Endothelial cell of umbilical vein (primary cell): ENCODE data around the gene DEFB113. TPM values are rescaled to one million over a fixed set of nuclear protein-coding genes. Genes with fewer than 3 reads are reported as not detected.

Source experiments
- BruUV-seq: library from RNA; stranded (reverse); fragments of 400-500 nt; replicated peaks from 2 replicates; lab custom pipeline; 2021; lab: Mats Ljungman, UMichigan
- CTCF ChIA-PET: fragments of 300-600, 350-600 bp; sonication (Branson Sonifier 250); formaldehyde crosslinking; loops from one replicate; lab custom pipeline; 2021; ENCODE audit warnings: antibody characterized with exemption, inconsistent platforms; lab: Charles Lee
- POLR2A ChIA-PET: fragments of 300-600, 350-600 bp; sonication (Branson Sonifier 250); formaldehyde crosslinking; loops from one replicate; lab custom pipeline; 2021; ENCODE audit warnings: antibody characterized with exemption, inconsistent platforms; lab: Charles Lee
- DNase-seq: peaks from one replicate; pipeline ENCODE4 v3.0.0-alpha.2; 2011; ENCODE audit warnings: low read depth, low spot score
- FAIRE-seq: peaks from 2 replicates; lab custom pipeline; 2011; peaks lifted over from hg19 to GRCh38; lab: Jason Lieb, UNC
- H2AFZ ChIP-seq: 2 replicates; pipeline ENCODE4 v1.6.0; 2012; ENCODE audit warnings: low read depth, low read length, control low read depth, inconsistent platforms
- H3K27ac ChIP-seq: 2 replicates; pipeline ENCODE4 v1.5.1; 2011; ENCODE audit warnings: low read depth, mild to moderate bottlenecking, control low read depth, low read length, moderate library complexity; ENCODE audit not compliant: insufficient read depth
- H3K27me3 ChIP-seq, 2 experiments: 2 replicates each; pipeline versions ENCODE4 v1.6.0 to v1.6.1; 2011; ENCODE audit warnings: low read length in 2 of 2, mixed read lengths in 1 of 2; ENCODE audit not compliant: control insufficient read depth in 2 of 2, insufficient read depth in 2 of 2
- H3K36me3 ChIP-seq, 2 experiments: 2 replicates in 1 of 2; 3 replicates in 1 of 2; pipeline ENCODE4 v1.5.1; 2011; ENCODE audit warnings: low read length in 2 of 2, mild to moderate bottlenecking in 1 of 2, moderate library complexity in 1 of 2; ENCODE audit not compliant: control insufficient read depth in 2 of 2, insufficient read depth in 2 of 2; ENCODE audit errors: extremely low read depth in 1 of 2
- H3K4me1 ChIP-seq: 3 replicates; pipeline ENCODE4 v1.5.1; 2011; ENCODE audit warnings: mild to moderate bottlenecking, low read length; ENCODE audit not compliant: control insufficient read depth, insufficient read depth; ENCODE audit errors: extremely low read depth
- H3K4me2 ChIP-seq: 2 replicates; pipeline ENCODE4 v1.6.1; 2011; ENCODE audit warnings: low read length, control low read depth, mixed read lengths; ENCODE audit not compliant: insufficient read depth
- H3K4me3 ChIP-seq, 3 experiments: fragments of 200-600 bp in 1 of 3; sonication (generic), shearing (Covaris generic) in 1 of 3; replicated peaks in 1 of 3; 2 replicates each; pipeline ENCODE4 v1.5.1; 2011 to 2016; ENCODE audit warnings: control low read depth in 3 of 3, low read length in 3 of 3, mild to moderate bottlenecking in 2 of 3, inconsistent platforms in 1 of 3, low read depth in 1 of 3, moderate library complexity in 1 of 3; ENCODE audit not compliant: insufficient read depth in 1 of 3
- H3K79me2 ChIP-seq: 2 replicates; pipeline ENCODE4 v1.6.0; 2012; ENCODE audit warnings: low read length, inconsistent platforms; ENCODE audit not compliant: control insufficient read depth, insufficient read depth
- H3K9ac ChIP-seq: replicated peaks from 2 replicates; pipeline ENCODE3; 2011; ENCODE audit warnings: low read length, control low read depth; ENCODE audit not compliant: insufficient read depth; ENCODE audit errors: extremely low read depth
- H3K9me1 ChIP-seq: replicated peaks from 3 replicates; pipeline ENCODE4 v1.6.0; 2011; ENCODE audit warnings: mild to moderate bottlenecking, low read length; ENCODE audit not compliant: control insufficient read depth, insufficient read depth; ENCODE audit errors: extremely low read depth
- H3K9me3 ChIP-seq: replicated peaks from 2 replicates; pipeline ENCODE4 v1.5.1; 2012; ENCODE audit warnings: low read length, inconsistent platforms; ENCODE audit not compliant: control insufficient read depth, insufficient read depth
- H4K20me1 ChIP-seq: replicated peaks from 2 replicates; pipeline ENCODE3; 2011; ENCODE audit warnings: mild to moderate bottlenecking, low read length; ENCODE audit not compliant: control insufficient read depth, insufficient read depth; ENCODE audit errors: extremely low read depth
- EZH2 ChIP-seq: IDR thresholded peaks from 2 replicates; pipeline ENCODE4 v1.6.1; 2012; ENCODE audit warnings: borderline replicate concordance, low read depth, mild to moderate bottlenecking, moderate library complexity, low read length, inconsistent platforms; ENCODE audit not compliant: severe bottlenecking
- FOS ChIP-seq: IDR thresholded peaks from 2 replicates; pipeline ENCODE4 v1.6.1; 2011; ENCODE audit warnings: mild to moderate bottlenecking, low read length, moderate library complexity, borderline replicate concordance; ENCODE audit not compliant: insufficient read depth
- GATA2 ChIP-seq: IDR thresholded peaks from 2 replicates; pipeline ENCODE4 v1.7.0; 2011; ENCODE audit warnings: low read depth, mild to moderate bottlenecking, moderate library complexity, mixed read lengths, low read length; ENCODE audit not compliant: insufficient read length, insufficient read depth
- JUN ChIP-seq: IDR thresholded peaks from 2 replicates; pipeline ENCODE4 v1.6.1; 2011; ENCODE audit warnings: borderline replicate concordance, low read depth; ENCODE audit not compliant: insufficient read length, insufficient read depth
- MYC ChIP-seq: IDR thresholded peaks from one replicate; pipeline ENCODE4 v1.6.1; 2011; ENCODE audit warnings: mild to moderate bottlenecking, low read depth, low read length
- POLR2A ChIP-seq: IDR thresholded peaks from 2 replicates; pipeline ENCODE4 v1.6.1; 2012; ENCODE audit warnings: low read depth, mild to moderate bottlenecking, control low read depth, low read length
- POLR2AphosphoS5 ChIP-seq: IDR thresholded peaks from 2 replicates; pipeline ENCODE4 v1.6.1; 2012; ENCODE audit warnings: low read depth, mild to moderate bottlenecking, control low read depth, low read length, moderate library complexity; ENCODE audit not compliant: insufficient read depth
- dilution Hi-C: fragments of 300-500 bp; cut with MboI; formaldehyde crosslinking; loops from one replicate; pipeline ENCODE4 v1.15.0; 2019; ENCODE audit warnings: low sequenced_read_pairs; ENCODE audit not compliant: extremely low pct_ligation_motif_present
- intact Hi-C: fragments of 100-400 bp; cut with micrococcal nuclease; formaldehyde crosslinking; loops from one replicate; pipeline ENCODE4 v1.10.0; 2022
- polyA plus RNA-seq, 4 experiments: library from polyadenylated mRNA; depleted of rRNA in 3 of 4; stranded (reverse) in 3 of 4; unstranded in 1 of 4; fragments of >200 nt; gene quantifications; 2 replicates each; pipeline versions ENCODE4 v1.2.1 to v1.2.3, GENCODE V29; 2011 to 2012; ENCODE audit warnings: missing spikeins in 1 of 4
- total RNA-seq: library from RNA; stranded (reverse); gene quantifications from 2 replicates; pipeline ENCODE4 v1.2.3, GENCODE V29; 2021
- TF ChIP-seq, protein P1 (sequence below): IDR thresholded peaks from 2 replicates; pipeline ENCODE4 v1.6.1; 2011; ENCODE audit not compliant: insufficient read depth, insufficient read length
- TF ChIP-seq, protein P2 (sequence below), 2 donors: IDR thresholded peaks; 1 replicate in 1 of 2; 2 replicates in 1 of 2; pipeline ENCODE4 v1.5.1; 2011; ENCODE audit warnings: low read length in 2 of 2, mild to moderate bottlenecking in 2 of 2, moderate library complexity in 2 of 2, control low read depth in 1 of 2, inconsistent platforms in 1 of 2, low read depth in 1 of 2; ENCODE audit not compliant: insufficient read depth in 1 of 2; ENCODE audit errors: extremely low read depth in 1 of 2

Gene DEFB113
- total and polyA plus RNA-seq, 2 donors (not counting 3 experiments of a cell fraction or from before 2014, with no cell fraction given): not detected

DNA sequence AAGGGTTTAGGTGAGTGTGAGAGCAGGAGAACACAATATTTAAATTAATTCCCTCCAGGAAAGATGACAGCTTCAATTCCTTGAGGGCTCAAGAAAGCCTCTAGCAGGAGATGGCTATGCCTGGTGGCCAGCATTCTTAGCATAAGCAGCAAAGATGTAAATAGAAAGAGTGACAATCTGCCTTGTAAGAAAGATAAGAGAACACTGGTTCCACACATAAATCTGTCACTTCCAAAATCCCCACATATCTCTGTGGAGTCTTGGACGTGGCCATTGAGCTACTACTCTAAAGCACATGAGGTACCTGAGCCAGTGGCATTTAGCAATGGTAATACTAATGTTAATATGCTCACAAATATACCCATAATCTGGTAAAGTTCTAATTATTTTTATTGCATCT, 34.7 kb downstream of the DEFB113 start:
- dilution Hi-C loops: no loop called here
- intact Hi-C loops: no loop called here
- TF ChIP-seq JUN: no peak
- TF ChIP-seq, protein P1, sequence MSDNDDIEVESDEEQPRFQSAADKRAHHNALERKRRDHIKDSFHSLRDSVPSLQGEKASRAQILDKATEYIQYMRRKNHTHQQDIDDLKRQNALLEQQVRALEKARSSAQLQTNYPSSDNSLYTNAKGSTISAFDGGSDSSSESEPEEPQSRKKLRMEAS: no peak
- TF ChIP-seq EZH2: no peak
- no peak for TF ChIP-seq POLR2AphosphoS5
- TF ChIP-seq FOS: no peak
- no peak for TF ChIP-seq POLR2A
- TF ChIP-seq, protein P2, sequence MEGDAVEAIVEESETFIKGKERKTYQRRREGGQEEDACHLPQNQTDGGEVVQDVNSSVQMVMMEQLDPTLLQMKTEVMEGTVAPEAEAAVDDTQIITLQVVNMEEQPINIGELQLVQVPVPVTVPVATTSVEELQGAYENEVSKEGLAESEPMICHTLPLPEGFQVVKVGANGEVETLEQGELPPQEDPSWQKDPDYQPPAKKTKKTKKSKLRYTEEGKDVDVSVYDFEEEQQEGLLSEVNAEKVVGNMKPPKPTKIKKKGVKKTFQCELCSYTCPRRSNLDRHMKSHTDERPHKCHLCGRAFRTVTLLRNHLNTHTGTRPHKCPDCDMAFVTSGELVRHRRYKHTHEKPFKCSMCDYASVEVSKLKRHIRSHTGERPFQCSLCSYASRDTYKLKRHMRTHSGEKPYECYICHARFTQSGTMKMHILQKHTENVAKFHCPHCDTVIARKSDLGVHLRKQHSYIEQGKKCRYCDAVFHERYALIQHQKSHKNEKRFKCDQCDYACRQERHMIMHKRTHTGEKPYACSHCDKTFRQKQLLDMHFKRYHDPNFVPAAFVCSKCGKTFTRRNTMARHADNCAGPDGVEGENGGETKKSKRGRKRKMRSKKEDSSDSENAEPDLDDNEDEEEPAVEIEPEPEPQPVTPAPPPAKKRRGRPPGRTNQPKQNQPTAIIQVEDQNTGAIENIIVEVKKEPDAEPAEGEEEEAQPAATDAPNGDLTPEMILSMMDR (IDR thresholded peaks at IDR 0.05; ENCODE audit: extremely low read depth in 1 of 2, insufficient read depth in 1 of 2, low read depth in 1 of 2, low read length in 2 of 2): no peak
- TF ChIP-seq GATA2: no peak
- TF ChIP-seq MYC: no peak
- no TSS peak for BruUV-seq
- H4K20me1 ChIP-seq: no peaks in the 10 kb centered on the region
- no peaks in the 10 kb centered on the region for H3K4me1 ChIP-seq
- H3K9ac ChIP-seq: no peak overlapping the region
- ChIA-PET CTCF (no interaction called here), POLR2A (no interaction called here)
- H3K36me3 ChIP-seq: no peaks in the 10 kb centered on the region
- DNase-seq: no peak
- no peak overlapping the region for H3K4me3 ChIP-seq
- no peaks in the 10 kb centered on the region for H3K9me1 ChIP-seq
- no peak overlapping the region for H3K4me2 ChIP-seq
- H3K27me3 ChIP-seq: no peaks in the 10 kb centered on the region
- peaks cover 1% of the 10 kb centered on the region for H3K9me3 ChIP-seq
- no peak for FAIRE-seq
- no peaks in the 10 kb centered on the region for H3K79me2 ChIP-seq
- no peak overlapping the region for H2AFZ ChIP-seq
- no peak overlapping the region for H3K27ac ChIP-seq
